ENCODE data around the gene SLC2A4. TPM values are rescaled to one million over a fixed set of nuclear protein-coding genes. Genes with fewer than 3 reads are reported as not detected.

SLC2A4 gene
- total RNA-seq, 1 donor from 2014 or later: 0.16 TPM

GRCh38 chr17:7279448-7279847 is 2.1 kb upstream of the SLC2A4 start:
- DNase-seq: no peak

DNA sequence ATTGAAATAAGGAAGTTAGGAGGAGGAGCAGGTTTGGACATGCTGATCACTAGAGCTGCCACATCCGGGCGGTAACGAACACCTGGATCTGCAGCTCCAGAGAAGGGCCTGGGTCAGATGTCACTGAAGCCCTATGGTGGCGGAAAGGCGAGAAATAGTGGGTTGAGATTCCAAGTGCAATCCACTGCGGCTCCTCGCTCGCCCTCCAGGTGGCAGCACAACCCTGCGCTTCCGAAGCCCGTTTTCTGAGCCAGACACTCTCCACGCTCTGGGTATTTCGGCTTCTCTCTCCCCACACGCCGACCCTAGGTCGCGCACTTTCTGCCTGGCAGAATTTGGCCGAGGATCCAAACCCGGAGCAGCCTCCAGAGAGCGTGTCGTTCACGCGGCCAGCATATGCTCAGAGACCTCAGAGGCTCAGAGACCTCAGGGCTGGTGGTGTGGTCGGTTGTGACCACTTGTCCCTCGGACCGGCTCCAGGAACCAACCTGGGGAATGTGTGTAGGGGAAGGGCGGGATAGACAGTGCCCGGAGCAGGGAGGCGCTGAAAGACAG is 922 bp upstream of the SLC2A4 start:
- DNase-seq: peak; percentile 54

- DNase-seq: no peak
Observed at GRCh38 chr17:7281953-7282751, 634 bp downstream of the SLC2A4 start.

- no peak for DNase-seq
Observed at GRCh38 chr17:7282752-7283321, 1.3 kb downstream of the SLC2A4 start.

- DNase-seq: no peak
Observed at GRCh38 chr17:7283471-7284216, 2.1 kb downstream of the SLC2A4 start.

- no peak for DNase-seq
Observed at GRCh38 chr17:7284911-7285310, 3.4 kb downstream of the SLC2A4 start.

- DNase-seq: no peak
Observed at GRCh38 chr17:7285679-7286078, 4.2 kb downstream of the SLC2A4 start.

GRCh38 chr17:7289256-7290032 is 7.9 kb downstream of the SLC2A4 start:
- no peak for DNase-seq

- DNase-seq: no peak
Observed at GRCh38 chr17:7290166-7290565, 8.6 kb downstream of the SLC2A4 start.

- no peak for DNase-seq
Observed at GRCh38 chr17:7290685-7291084, 9.2 kb downstream of the SLC2A4 start.

- no peak for DNase-seq
Observed at GRCh38 chr17:7292194-7292593, 10.7 kb downstream of the SLC2A4 start.

DNA sequence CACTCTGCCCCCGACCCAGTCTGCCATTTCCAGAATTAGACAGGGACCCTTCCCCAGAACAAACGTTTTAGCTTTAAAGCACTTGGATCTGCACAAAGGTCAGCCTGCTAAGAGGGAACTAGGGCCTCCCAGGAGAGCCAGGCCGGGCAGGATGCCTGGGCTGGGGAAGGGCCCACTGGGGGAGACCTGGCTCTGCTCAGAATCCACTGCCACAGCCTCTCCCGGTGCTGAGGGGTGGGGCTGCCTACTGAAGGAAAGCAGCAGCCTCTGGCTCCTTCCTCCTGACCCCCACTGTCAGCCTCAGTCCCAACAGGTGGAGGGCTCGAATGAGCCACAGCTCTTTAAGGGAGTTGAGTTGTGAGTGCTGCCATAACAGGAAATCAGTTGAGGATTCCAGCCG is 11.2 kb downstream of the SLC2A4 start:
- DNase-seq: no peak

DNA sequence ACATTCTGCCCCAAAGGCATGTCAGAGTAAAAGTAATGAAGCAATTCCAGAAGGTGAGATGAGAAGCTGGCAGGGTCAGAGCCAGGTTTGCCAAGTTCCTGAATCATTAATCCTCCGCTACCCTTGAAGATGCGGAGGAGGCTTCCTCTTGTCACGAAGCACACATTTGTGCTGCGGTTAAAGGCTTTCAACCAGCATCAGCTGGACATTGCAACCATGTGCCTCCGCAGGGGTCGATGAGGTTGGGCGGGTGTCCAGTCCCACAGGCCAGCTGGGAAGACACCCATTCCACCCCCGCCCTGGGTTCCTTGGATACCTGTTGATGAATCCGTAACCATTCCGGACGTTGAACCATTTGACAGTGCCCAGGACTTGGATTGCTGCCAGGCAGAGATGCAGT is 11.6 kb downstream of the SLC2A4 start:
- no peak for DNase-seq

DNA sequence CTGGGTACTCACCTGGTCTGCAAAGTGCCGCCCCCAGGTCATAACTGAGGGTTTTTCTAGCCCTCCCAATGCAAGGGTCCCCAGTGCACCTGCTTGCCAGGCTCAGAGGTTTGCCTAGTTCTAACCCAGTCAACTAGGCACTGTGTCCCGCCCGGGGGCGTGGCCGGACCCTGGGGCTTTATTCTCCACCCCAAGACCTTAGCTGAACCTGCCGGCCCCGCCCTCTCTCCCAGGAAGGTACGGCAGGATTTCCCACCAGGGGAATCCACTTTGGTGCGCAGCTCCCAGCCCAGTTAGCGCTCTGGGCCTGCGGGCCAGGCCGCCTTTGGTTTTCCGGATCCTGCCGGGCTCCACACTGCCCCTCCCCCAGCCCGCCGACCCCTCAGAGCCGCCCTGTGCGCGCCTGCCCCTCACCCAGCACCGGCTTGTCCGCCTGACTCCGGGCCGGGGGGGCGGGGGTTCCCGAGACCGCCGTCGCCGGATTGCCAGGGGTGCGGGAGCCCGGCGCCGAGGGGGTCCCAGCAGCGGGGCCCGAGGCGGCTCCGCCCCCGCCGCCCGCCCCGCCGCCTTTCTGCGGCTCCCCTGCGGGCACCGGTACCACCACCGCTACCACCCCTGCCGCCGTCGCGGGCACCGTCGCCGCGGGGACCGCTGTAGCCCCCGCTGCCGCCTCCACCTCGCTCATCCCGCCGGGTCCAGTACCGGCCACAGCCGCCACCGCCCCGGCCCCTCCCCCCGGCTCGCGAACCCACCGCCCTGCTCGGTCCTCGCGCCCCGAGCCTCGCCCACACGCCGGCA is 12.5 kb downstream of the SLC2A4 start:
- DNase-seq: no peak

- DNase-seq: no peak
Observed at GRCh38 chr17:7294614-7295153, 13.2 kb downstream of the SLC2A4 start, which contains the start of gene YBX2. TSS of gene YBX2 (minus strand) at chr17:7294639. CDS start at chr17:7294500, 139 bp downstream.

DNA sequence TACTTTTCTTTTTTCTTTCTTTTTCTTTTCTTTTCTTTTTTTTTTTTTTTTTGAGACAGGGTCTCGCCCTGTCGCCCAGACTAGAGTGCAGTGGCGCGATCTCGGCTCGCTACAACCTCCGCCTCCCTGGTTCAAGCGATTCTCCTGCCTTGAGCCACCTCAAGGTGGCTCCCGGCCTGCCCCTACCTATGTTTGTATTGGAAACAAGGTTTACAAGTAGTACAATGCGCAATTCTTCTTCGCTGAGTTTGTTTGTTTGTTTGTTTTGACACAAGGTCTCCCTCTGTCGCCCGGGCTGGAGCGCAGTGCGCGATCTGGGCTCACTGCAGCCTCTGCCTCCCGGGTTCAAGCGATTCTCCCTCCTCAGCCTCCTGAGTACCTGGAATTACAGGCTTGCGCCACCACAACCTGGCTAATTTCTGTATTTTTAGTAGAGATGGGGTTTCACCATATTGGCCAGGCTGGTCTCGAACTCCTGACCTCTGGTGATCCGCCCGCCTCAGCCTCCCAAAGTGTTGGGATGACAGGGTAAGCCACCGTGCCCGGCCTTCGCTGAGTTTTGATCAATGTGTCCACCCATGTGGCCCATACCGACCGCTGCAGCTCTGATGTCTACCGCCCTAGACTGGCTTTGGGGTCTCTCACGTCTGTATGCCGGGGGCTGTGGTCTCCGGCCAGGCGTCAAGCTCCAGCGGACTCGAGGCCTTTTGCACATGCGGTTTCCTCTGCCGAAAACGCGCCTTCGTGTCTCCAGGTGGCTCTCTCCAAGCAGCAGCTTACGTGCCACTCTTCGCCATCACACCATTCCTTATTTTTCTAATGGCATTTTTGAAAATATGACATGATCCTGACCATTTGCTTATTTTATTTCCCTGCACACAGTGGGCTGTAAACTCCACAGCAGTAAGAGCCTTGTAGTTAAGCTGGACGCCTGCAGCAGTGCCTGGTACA is 14.0 kb downstream of the SLC2A4 start:
- no peak for DNase-seq

- DNase-seq: peak; percentile 69
Observed at GRCh38 chr17:7296189-7296861, 14.8 kb downstream of the SLC2A4 start.

DNA sequence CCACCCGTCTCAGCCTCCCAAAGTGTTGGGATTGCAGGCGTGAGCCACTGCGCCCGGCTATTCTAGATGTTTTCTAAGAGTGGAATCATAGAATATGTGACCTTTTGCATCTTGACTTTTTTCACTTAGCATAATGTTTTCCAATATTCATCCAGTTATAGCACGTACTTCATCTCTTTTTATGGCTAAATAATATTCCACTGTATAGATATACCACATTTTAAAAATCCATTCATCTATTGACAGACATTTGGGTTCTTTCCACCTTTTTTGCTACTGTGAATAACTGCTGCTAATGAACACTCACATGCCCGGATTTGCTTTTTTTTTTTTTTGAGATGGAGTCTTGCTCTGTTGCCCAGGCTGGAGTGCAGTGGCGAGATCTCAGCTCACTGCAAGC is 22.7 kb downstream of the SLC2A4 start:
- DNase-seq: no peak
